GM19193 (cell line): Measurements from ENCODE around the gene BEST2.

Experiments
- POLR2A ChIP-seq: IDR thresholded peaks from 4 replicates; pipeline ENCODE4 v1.6.1; 2011; ENCODE audit not compliant: insufficient read depth, insufficient read length; ENCODE audit errors: extremely low read depth

BEST2 gene

DNA sequence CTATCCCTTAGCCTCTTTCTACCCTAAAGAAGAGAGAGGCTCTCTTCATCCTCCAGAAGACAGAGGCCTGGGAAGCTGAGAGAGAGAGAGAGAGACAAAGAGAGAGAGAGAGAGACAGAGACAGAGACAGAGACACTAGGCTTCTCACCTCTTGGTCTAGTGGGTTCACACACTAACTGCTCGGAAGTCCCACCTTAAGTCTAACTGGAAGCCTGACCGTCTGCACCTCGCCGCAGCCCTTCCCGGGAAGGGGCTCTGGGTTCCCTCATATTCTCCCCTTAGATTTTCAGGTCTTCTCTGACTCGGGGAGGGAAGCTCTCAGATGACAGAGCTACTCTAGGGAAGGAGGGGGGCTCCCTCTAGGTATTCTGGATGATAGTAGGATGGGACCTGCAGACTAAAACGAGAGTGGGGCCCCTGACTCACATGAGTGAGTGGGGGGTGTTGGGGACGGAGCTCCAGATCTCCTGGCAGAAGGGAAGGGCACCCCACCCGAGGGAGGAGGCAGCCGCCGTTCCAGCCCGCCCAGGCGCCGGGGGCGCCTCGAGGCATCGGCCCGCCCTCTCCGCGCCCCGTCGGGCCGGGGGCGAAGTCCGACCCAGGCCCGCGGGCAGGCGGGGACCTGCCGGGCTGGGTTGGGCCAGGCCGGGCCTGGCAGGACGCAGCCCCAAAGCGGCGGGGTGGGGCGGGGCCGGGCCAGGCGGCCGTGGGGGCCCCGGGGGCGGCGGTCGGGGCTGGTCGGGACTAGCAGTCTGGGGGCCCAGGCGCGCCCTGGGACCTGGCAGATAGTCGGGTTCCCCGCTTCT is 37.7 kb downstream of the BEST2 start:
- TF ChIP-seq POLR2A, result peak; percentile 56

- TF ChIP-seq POLR2A, result peak; percentile 55
These were observed 38.5 kb downstream of the BEST2 start for GRCh38 chr19:12789904-12790619.

DNA sequence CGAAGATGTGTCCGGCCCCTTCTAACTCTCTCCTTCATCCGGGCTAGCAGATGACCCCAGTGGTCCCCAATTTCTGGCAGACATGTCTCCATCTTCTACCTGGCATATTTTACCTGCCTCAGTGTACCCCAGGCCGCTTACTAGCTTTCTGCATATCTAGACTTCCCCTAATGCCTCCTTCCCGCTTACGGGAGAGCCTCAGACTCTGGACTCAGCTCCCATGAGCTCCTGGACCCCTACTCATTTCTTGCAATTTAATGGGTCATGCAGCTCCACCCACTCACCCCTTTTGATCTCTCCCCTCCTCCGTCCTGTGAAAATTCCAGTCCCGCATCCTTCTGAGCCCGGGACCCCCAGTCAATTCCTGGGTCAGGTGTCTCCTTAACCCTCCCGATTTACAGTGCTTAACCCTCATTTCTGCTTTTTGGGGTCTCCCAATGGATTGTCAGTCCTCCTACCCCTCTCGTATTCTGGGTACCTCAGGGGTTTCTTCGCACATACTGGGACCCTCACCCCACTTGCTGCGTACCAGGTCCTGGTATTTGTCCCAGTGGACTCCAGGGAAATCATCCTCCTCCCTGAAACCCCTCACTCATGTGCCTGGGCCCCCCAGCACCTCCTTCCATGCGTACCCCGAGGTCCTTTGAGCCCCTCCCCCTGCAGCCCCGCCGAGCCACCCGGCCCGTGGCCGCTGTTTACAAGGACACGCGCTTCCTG is 39.2 kb downstream of the BEST2 start:
- no peak for TF ChIP-seq POLR2A

DNA sequence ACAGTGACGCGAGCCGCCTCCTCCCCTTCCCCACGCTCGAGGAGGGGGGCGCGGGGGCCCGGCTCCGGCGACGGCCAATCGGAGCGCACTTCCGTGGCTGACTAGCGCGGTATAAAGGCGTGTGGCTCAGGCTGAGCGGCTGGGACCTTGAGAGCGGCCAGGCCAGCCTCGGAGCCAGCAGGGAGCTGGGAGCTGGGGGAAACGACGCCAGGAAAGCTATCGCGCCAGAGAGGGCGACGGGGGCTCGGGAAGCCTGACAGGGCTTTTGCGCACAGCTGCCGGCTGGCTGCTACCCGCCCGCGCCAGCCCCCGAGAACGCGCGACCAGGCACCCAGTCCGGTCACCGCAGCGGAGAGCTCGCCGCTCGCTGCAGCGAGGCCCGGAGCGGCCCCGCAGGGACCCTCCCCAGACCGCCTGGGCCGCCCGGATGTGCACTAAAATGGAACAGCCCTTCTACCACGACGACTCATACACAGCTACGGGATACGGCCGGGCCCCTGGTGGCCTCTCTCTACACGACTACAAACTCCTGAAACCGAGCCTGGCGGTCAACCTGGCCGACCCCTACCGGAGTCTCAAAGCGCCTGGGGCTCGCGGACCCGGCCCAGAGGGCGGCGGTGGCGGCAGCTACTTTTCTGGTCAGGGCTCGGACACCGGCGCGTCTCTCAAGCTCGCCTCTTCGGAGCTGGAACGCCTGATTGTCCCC is 39.9 kb downstream of the BEST2 start, which contains the start of gene JUNB:
TSS of gene JUNB (plus strand) at position 142 of the 706 bp plus-strand sequence. CDS start at position 428, 286 bp downstream.
- peak; percentile 100 for TF ChIP-seq POLR2A

GRCh38 chr19:12792051-12792852 is 40.7 kb downstream of the BEST2 start:
- peak; percentile 60 for TF ChIP-seq POLR2A

DNA sequence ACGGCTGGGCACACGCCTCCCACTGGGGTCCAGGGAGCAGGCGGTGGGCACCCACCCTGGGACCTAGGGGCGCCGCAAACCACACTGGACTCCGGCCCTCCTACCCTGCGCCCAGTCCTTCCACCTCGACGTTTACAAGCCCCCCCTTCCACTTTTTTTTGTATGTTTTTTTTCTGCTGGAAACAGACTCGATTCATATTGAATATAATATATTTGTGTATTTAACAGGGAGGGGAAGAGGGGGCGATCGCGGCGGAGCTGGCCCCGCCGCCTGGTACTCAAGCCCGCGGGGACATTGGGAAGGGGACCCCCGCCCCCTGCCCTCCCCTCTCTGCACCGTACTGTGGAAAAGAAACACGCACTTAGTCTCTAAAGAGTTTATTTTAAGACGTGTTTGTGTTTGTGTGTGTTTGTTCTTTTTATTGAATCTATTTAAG is 41.3 kb downstream of the BEST2 start:
- no peak for TF ChIP-seq POLR2A

DNA sequence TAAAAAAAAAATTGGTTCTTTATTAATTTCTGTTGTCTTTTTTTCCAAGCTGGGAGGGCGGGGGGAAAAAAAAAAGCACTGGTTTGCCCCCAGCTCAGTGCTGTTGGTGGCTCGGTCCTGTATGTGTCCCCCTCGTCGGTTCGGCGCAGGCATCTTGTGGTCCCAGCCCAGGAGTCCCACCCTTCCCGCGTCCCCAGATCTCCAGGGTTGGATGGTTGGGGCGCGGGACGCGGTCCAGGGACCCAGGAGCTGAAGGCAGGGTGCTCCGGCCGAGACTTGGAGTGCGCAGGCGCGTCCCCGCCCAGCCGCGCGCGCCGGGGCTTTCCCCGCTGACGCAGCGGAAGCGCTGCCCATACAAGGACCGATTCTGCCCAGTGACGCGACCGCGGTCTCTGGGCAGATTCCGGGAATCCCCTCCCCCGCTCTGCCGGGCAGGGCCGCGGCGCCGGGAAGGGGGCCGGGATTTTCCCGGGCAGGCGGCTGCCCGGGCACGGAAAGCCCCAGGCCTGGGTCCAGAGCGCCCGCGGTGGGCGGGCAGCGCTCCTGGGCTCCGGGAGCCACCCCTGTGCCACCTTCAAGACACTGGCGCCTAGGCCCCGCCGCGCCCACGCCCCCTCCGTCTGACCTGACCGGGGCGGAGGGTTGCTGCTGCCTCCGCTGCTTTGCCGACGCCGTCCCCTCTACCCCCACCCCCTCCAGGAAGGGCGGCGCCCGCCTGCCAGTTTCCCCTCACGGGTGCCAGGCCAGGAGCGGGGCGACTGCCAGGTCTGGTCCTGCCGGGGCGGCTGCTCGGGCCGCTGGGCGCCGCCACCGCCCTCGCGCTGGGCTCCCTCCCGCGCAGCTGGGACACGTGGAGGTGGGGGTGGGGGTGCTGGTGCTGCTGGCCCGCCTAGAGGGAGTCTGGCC is 42.0 kb downstream of the BEST2 start:
- TF ChIP-seq POLR2A, result peak; percentile 84

DNA sequence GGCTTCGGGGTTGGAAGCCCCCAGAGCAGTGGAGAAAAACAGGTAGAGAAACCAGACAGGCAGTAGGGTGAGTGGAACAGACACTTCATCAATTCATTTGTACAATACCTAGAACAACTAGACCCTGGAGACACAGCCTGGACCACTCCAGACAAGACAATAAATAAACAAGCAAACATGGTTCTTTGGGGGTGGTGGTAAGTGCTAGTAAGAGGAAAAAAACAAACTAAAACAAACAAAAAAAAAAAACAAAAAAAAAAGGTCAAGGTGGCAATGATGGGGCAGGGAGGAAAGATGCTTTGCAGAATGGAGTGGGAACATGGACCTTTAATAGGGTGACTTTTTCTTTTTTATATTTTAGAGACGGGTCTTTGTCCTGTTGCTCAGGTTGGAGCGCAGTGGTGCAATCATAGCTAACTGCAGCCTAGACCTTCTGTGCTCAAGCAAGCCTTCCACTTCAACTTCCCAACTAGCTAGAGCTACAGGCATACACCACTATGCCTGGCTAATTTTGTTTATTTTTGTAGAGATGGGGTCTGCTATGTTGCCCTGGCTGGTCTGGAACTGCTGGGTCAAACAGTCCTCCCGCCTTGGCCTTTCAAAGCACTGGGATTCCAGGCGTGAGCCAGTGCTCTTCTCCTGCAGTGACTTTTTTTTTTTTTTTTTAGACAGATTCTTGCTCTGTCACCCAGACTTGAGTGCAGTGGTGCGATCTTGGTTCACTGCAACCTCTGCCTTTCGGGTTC is 42.8 kb downstream of the BEST2 start:
- TF ChIP-seq POLR2A, result no peak

GRCh38 chr19:12794971-12795381 is 43.4 kb downstream of the BEST2 start:
- no peak for TF ChIP-seq POLR2A

DNA sequence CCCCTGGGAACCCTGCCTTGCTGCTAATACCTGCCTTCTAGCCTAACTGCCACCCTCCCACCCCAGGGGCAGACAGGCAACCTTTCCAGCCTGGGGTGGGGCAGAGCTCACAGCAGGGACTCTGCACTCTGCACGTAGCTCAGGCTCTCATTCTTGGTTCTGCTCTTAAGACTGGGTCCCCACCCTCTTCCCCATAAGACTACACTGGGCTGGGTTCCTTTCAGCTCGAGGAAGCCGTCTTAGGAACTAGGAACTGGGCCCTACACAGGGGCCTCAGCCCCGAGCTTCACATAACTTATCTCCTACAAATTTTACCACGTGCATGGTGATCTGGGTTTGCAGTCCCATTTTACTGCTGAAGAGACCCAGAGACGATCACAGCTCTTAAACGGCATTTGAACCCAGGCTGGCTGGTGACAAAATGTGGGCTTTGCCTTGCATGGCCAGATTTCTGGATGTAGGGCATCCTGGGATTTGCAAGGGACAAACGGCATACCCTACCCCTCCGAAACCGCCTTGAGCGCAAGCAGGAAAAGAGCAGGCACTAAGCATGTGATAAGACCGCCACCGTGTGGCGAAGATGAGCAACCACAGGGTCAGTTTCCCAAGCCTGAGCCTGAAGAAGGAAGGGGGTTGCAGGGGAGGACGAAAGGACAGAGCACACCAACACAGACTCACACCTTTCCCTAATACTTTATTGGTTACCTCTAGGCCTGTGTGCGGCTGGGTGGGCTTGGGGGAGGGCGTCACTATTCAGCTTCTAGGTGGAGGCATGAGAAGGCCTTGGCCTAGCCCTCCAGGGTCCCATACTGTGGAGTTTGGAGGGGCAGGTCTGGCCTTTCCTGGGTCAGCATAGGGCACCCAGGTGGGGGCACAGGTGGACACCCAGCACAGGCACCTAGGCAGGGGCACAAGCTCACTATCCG is 44.8 kb downstream of the BEST2 start:
- TF ChIP-seq POLR2A, result no peak

- TF ChIP-seq POLR2A, result no peak
These were observed 45.6 kb downstream of the BEST2 start for GRCh38 chr19:12797141-12797587.

DNA sequence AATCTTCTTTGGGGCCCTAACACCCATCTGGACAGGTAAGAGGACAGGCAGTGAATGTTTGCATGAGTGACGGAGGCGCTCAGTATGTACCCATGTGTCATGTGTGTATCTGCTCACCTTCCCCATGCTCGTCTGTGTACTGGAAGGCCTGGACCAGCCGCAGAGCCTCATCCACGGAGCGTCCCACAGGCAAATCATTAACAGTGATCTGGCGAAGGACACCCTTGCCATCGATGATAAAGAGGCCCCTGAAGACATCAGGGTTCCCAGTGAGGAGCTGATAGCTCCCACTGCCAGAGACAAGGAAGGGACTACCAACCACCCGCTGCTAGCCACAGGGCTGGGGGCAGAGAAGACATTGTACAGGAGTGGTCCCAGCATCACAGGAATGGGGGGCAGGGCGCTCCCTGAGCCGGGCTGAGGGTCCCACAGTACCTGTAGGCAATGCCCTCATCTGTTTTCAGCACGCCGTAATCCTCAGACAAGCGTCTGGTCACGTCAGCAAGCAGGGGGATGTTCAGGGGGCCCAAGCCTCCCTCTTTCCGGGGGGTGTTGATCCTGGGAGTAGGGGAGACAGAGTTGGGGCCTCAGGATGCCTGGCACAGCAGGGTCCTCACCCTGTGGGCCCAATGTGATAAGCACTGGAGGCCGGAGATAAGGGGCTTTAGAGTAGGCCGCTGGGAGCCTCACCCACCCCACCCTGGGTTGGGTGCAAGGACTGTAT is 48.3 kb downstream of the BEST2 start:
- TF ChIP-seq POLR2A, result no peak
